Activated naive CD4-positive, alpha-beta T cell treated with anti-CD3 and anti-CD28 coated beads for 36 hours (primary cell): ENCODE measurements around the gene C14orf119. TPM values are rescaled to one million over a fixed set of nuclear protein-coding genes. Genes with fewer than 3 reads are reported as not detected.

Source experiments
- CTCF ChIA-PET: fragments of 350-600 bp; sonication (Branson Sonifier 250); formaldehyde crosslinking; loops from one replicate; lab custom pipeline; 2021; ENCODE audit warnings: antibody characterized with exemption; lab: Charles Lee
- DNase-seq: peaks from one replicate; pipeline ENCODE4 v3.0.0-alpha.2; 2020
- H3K27ac Mint-ChIP-seq: one replicate; pipeline ENCODE4 v1.8.0; 2021; ENCODE audit warnings: mild to moderate bottlenecking, mixed read lengths
- H3K27me3 Mint-ChIP-seq: one replicate; pipeline ENCODE4 v1.8.0; 2021; ENCODE audit warnings: low read depth, mixed read lengths
- H3K36me3 Mint-ChIP-seq: one replicate; pipeline ENCODE4 v1.8.0; 2021; ENCODE audit warnings: low read depth, mixed read lengths
- H3K4me1 Mint-ChIP-seq: one replicate; pipeline ENCODE4 v1.8.0; 2021; ENCODE audit warnings: low read depth, mixed read lengths
- H3K4me3 Mint-ChIP-seq: one replicate; pipeline ENCODE4 v1.8.0; 2021; ENCODE audit warnings: mild to moderate bottlenecking, moderate library complexity, mixed read lengths
- H3K9me3 Mint-ChIP-seq: one replicate; pipeline ENCODE4 v1.8.0; 2021; ENCODE audit warnings: mixed read lengths
- intact Hi-C: fragments of 100-400 bp; cut with micrococcal nuclease; formaldehyde crosslinking; loops from one replicate; pipeline ENCODE4 v1.15.1; 2023
- total RNA-seq, 2 experiments: library from RNA; stranded (reverse); gene quantifications; one replicate each; pipeline ENCODE4 v1.2.3, GENCODE V29; 2021

The C14orf119 gene
- total RNA-seq, 2 experiments from 2014 or later = 39.8 to 44.2 TPM

GRCh38 chr14:23077962-23078361 is 17.3 kb upstream of the C14orf119 start:
- intact Hi-C loops = loop anchor here (1.0 kb wide), 1 partner anchor 31 kb away; no protein-coding TSS in a partner anchor
- no peaks in the 10 kb centered on the region for H3K4me1 Mint-ChIP-seq
- peaks cover 33% of the 10 kb centered on the region for H3K36me3 Mint-ChIP-seq
- H3K27ac Mint-ChIP-seq = peak overlapping the region; percentile 44
- no peak overlapping the region for H3K4me3 Mint-ChIP-seq
- no peak for DNase-seq
- CTCF ChIA-PET = interaction anchor here (0.5 to 3.7 kb wide), 20 partner anchors 9 to 302 kb away, joined by 3 to 45 read pairs (median 10); partner anchors contain the start of genes ACIN1, C14orf119, CDH24 and CEBPE
- no peaks in the 10 kb centered on the region for H3K27me3 Mint-ChIP-seq
- no peaks in the 10 kb centered on the region for H3K9me3 Mint-ChIP-seq

GRCh38 chr14:23078692-23079116 is 16.6 kb upstream of the C14orf119 start:
- no peaks in the 10 kb centered on the region for H3K9me3 Mint-ChIP-seq
- CTCF ChIA-PET = interaction anchor here (0.7 to 3.7 kb wide), 8 partner anchors 13 to 909 kb away, joined by 3 to 45 read pairs (median 24); partner anchors contain the start of genes ACIN1, C14orf119 and CEBPE
- H3K27me3 Mint-ChIP-seq = no peaks in the 10 kb centered on the region
- H3K4me1 Mint-ChIP-seq = no peaks in the 10 kb centered on the region
- no peak overlapping the region for H3K27ac Mint-ChIP-seq
- no peak for DNase-seq
- H3K36me3 Mint-ChIP-seq = peaks cover 33% of the 10 kb centered on the region
- intact Hi-C loops = no loop called here
- H3K4me3 Mint-ChIP-seq = no peak overlapping the region

- no peak overlapping the region for H3K4me3 Mint-ChIP-seq
- H3K4me1 Mint-ChIP-seq = peaks cover 3% of the 10 kb centered on the region
- no peak for DNase-seq
- CTCF ChIA-PET = interaction anchor here (1.5 to 2.7 kb wide), 3 partner anchors 11 to 93 kb away, joined by 4 to 11 read pairs (median 7); no protein-coding TSS in a partner anchor
- peaks cover 37% of the 10 kb centered on the region for H3K36me3 Mint-ChIP-seq
- no peaks in the 10 kb centered on the region for H3K9me3 Mint-ChIP-seq
- H3K27ac Mint-ChIP-seq = no peak overlapping the region
- intact Hi-C loops = no loop called here
- H3K27me3 Mint-ChIP-seq = no peaks in the 10 kb centered on the region
Observed at GRCh38 chr14:23079716-23080115, 15.6 kb upstream of the C14orf119 start.

GRCh38 chr14:23080474-23080873 is 14.8 kb upstream of the C14orf119 start:
- Mint-ChIP-seq H3K9me3 (no peaks in the 10 kb centered on the region), H3K36me3 (peaks cover 38% of the 10 kb centered on the region)
- intact Hi-C loops = no loop called here

GRCh38 chr14:23085458-23085857 is 9.8 kb upstream of the C14orf119 start:
- DNase-seq = no peak
- H3K27ac Mint-ChIP-seq = peak overlapping the region; percentile 48
- H3K27me3 Mint-ChIP-seq = no peaks in the 10 kb centered on the region
- H3K36me3 Mint-ChIP-seq = peaks cover 39% of the 10 kb centered on the region
- CTCF ChIA-PET = interaction anchor here (0.7 to 2.2 kb wide), 4 partner anchors 9 to 99 kb away, joined by 4 to 14 read pairs (median 6); partner anchors contain the start of genes ACIN1 and C14orf119
- no peaks in the 10 kb centered on the region for H3K9me3 Mint-ChIP-seq
- peaks cover 44% of the 10 kb centered on the region for H3K4me1 Mint-ChIP-seq
- H3K4me3 Mint-ChIP-seq = no peak overlapping the region
- intact Hi-C loops = no loop called here

More at GRCh38 chr14:23080474-23080873, 14.8 kb upstream of the C14orf119 start:
- Mint-ChIP-seq H3K27ac (peak overlapping the region; percentile 3), H3K27me3 (no peaks in the 10 kb centered on the region), H3K4me1 (peaks cover 10% of the 10 kb centered on the region), H3K4me3 (no peak overlapping the region)
- no peak for DNase-seq
- CTCF ChIA-PET = interaction anchor here (0.6 to 2.7 kb wide), 7 partner anchors 8 to 94 kb away, joined by 3 to 11 read pairs (median 3); partner anchors contain the start of genes ACIN1 and PSMB11

GRCh38 chr14:23086565-23086964 is 8.7 kb upstream of the C14orf119 start:
- Mint-ChIP-seq H3K4me3 (no peak overlapping the region), H3K4me1 (peaks cover 47% of the 10 kb centered on the region), H3K27me3 (no peaks in the 10 kb centered on the region), H3K9me3 (no peaks in the 10 kb centered on the region), H3K36me3 (peaks cover 35% of the 10 kb centered on the region), H3K27ac (no peak overlapping the region)
- no peak for DNase-seq
- CTCF ChIA-PET = interaction anchor here (1.5 to 2.2 kb wide), 3 partner anchors 10 to 100 kb away, joined by 5 to 14 read pairs (median 8); no protein-coding TSS in a partner anchor
- intact Hi-C loops = no loop called here

- Mint-ChIP-seq H3K9me3 (no peaks in the 10 kb centered on the region), H3K27me3 (no peaks in the 10 kb centered on the region), H3K4me1 (peaks cover 64% of the 10 kb centered on the region), H3K4me3 (no peak overlapping the region), H3K27ac (peak overlapping the region; percentile 22), H3K36me3 (peaks cover 45% of the 10 kb centered on the region)
- CTCF ChIA-PET = interaction anchor here (1.4 to 3.7 kb wide), 5 partner anchors 9 to 31 kb away, joined by 7 to 36 read pairs (median 11); partner anchors contain the start of gene CDH24
- DNase-seq = no peak
- intact Hi-C loops = loop anchor here (5.0 kb wide), 2 partner anchors 1058 to 1167 kb away; partner anchors contain the start of genes PSME2 and RNF31
Observed at GRCh38 chr14:23089498-23090253, 5.6 kb upstream of the C14orf119 start.

GRCh38 chr14:23090254-23090636 is 5.1 kb upstream of the C14orf119 start:
- intact Hi-C loops = loop anchor here (5.0 kb wide), 2 partner anchors 1057 to 1168 kb away; partner anchors contain the start of genes PSME2 and RNF31
- Mint-ChIP-seq H3K36me3 (peaks cover 43% of the 10 kb centered on the region), H3K27me3 (no peaks in the 10 kb centered on the region), H3K4me1 (peaks cover 60% of the 10 kb centered on the region), H3K4me3 (no peak overlapping the region), H3K27ac (no peak overlapping the region), H3K9me3 (no peaks in the 10 kb centered on the region)
- DNase-seq = no peak
- CTCF ChIA-PET = interaction anchor here (1.4 to 3.7 kb wide), 5 partner anchors 10 to 32 kb away, joined by 7 to 36 read pairs (median 11); partner anchors contain the start of gene CDH24

GRCh38 chr14:23091294-23092225 is 3.7 kb upstream of the C14orf119 start:
- Mint-ChIP-seq H3K9me3 (no peaks in the 10 kb centered on the region), H3K36me3 (peaks cover 33% of the 10 kb centered on the region)

GRCh38 chr14:23093104-23093503 is 2.2 kb upstream of the C14orf119 start:
- Mint-ChIP-seq H3K36me3 (peaks cover 38% of the 10 kb centered on the region), H3K4me3 (peak overlapping the region; percentile 25), H3K9me3 (no peaks in the 10 kb centered on the region), H3K4me1 (peaks cover 50% of the 10 kb centered on the region), H3K27me3 (no peaks in the 10 kb centered on the region), H3K27ac (peak overlapping the region; percentile 33)
- CTCF ChIA-PET = interaction anchor here (0.7 to 3.7 kb wide), 6 partner anchors 16 to 107 kb away, joined by 3 to 36 read pairs (median 6); no protein-coding TSS in a partner anchor
- DNase-seq = no peak
- intact Hi-C loops = loop anchor here (5.0 kb wide), 2 partner anchors 1054 to 1171 kb away; partner anchors contain the start of genes PSME2 and RNF31

More at GRCh38 chr14:23091294-23092225, 3.7 kb upstream of the C14orf119 start:
- Mint-ChIP-seq H3K4me3 (no peak overlapping the region), H3K27me3 (no peaks in the 10 kb centered on the region), H3K27ac (peak overlapping the region; percentile 15), H3K4me1 (peaks cover 49% of the 10 kb centered on the region)
- CTCF ChIA-PET = interaction anchor here (0.9 to 3.7 kb wide), 9 partner anchors 11 to 109 kb away, joined by 3 to 36 read pairs (median 7); partner anchors contain the start of genes AJUBA and CDH24
- DNase-seq = no peak
- intact Hi-C loops = loop anchor here (5.0 kb wide), 2 partner anchors 1056 to 1169 kb away; partner anchors contain the start of genes PSME2 and RNF31

GRCh38 chr14:23093526-23093925 is 1.8 kb upstream of the C14orf119 start:
- CTCF ChIA-PET = interaction anchor here (0.5 to 5.3 kb wide), 8 partner anchors 16 to 107 kb away, joined by 4 to 45 read pairs (median 15); partner anchors contain the start of genes CDH24 and CEBPE
- intact Hi-C loops = loop anchor here (5.0 kb wide), 2 partner anchors 1054 to 1171 kb away; partner anchors contain the start of genes PSME2 and RNF31
- DNase-seq = no peak
- Mint-ChIP-seq H3K4me1 (peaks cover 50% of the 10 kb centered on the region), H3K4me3 (peak overlapping the region; percentile 25), H3K27ac (no peak overlapping the region), H3K27me3 (no peaks in the 10 kb centered on the region), H3K9me3 (no peaks in the 10 kb centered on the region), H3K36me3 (peaks cover 39% of the 10 kb centered on the region)
